ENCODE measurements around the gene KRTAP1-5. TPM values are rescaled to one million over a fixed set of nuclear protein-coding genes. Genes with fewer than 3 reads are reported as not detected.

The KRTAP1-5 gene
- total RNA-seq, 2 experiments from 2014 or later = not detected

- no TSS peak for BruUV-seq (replicated peaks)
- H3K4me2 ChIP-seq (ENCODE audit: low read length) = no peak within 1 kb of the TSS
- intact Hi-C loops (cut with micrococcal nuclease; ENCODE audit: unreplicated experiment) = no loop called here
- no peaks in the 10 kb centered on the region for H3K36me3 ChIP-seq (ENCODE audit: insufficient read depth, low read length)
- no peaks in the 10 kb centered on the region for H3K9me3 ChIP-seq (ENCODE audit: low read length)
- TF ChIP-seq CTCF (conservative IDR thresholded peaks at IDR 0.05; ENCODE audit: low read length) = no peak
- no peak for TF ChIP-seq EZH2phosphoT487 (IDR thresholded peaks at IDR 0.05; ENCODE audit: borderline replicate concordance, low read depth, low read length)
- no peaks in the 10 kb centered on the region for H3K79me2 ChIP-seq (ENCODE audit: insufficient read depth, low read depth, low read length)
- no peaks in the 10 kb centered on the region for H3K4me1 ChIP-seq (ENCODE audit: insufficient read depth, low read length, poor library complexity, severe bottlenecking)
- DNase-seq (ENCODE audit: low spot score) = no peak
- no peak within 1 kb of the TSS for H3K27ac ChIP-seq (ENCODE audit: low read depth, low read length, poor library complexity, severe bottlenecking)
- no peak within 1 kb of the TSS for H3K4me3 ChIP-seq (ENCODE audit: low read depth, low read length, poor library complexity, severe bottlenecking)
- no peaks in the 10 kb centered on the region for H4K20me1 ChIP-seq (ENCODE audit: insufficient read depth, low read length)
- POLR2A ChIA-PET = no interaction called here
- CTCF ChIA-PET (ENCODE audit: unreplicated experiment) = no interaction called here
- H3K9me2 ChIP-seq (ENCODE audit: insufficient read depth, low read length) = no peaks in the 10 kb centered on the region
- no peak within 1 kb of the TSS for H2AFZ ChIP-seq (ENCODE audit: low read length)
These were observed 33.2 kb downstream of the KRTAP1-5 start, which contains the start of gene KRTAP3-3 for GRCh38 chr17:40993839-40994238. Gene KRTAP3-3 (minus strand): TSS chr17:40994164. CDS start chr17:40994097, 67 bp downstream.

GRCh38 chr17:40993084-40993483, 33.9 kb downstream of the KRTAP1-5 start:
- Histone ChIP-seq H3K36me3 (ENCODE audit: insufficient read depth, low read length) (no peaks in the 10 kb centered on the region), H3K4me2 (ENCODE audit: low read length) (no peak overlapping the region), H3K79me2 (ENCODE audit: insufficient read depth, low read depth, low read length) (no peaks in the 10 kb centered on the region), H3K4me1 (ENCODE audit: insufficient read depth, low read length, poor library complexity, severe bottlenecking) (no peaks in the 10 kb centered on the region), H2AFZ (ENCODE audit: low read length) (no peak overlapping the region), H3K9me2 (ENCODE audit: insufficient read depth, low read length) (no peaks in the 10 kb centered on the region), H3K9me3 (ENCODE audit: low read length) (no peaks in the 10 kb centered on the region), H3K4me3 (ENCODE audit: low read depth, low read length, poor library complexity, severe bottlenecking) (no peak overlapping the region), H3K27ac (ENCODE audit: low read depth, low read length, poor library complexity, severe bottlenecking) (no peak overlapping the region), H4K20me1 (ENCODE audit: insufficient read depth, low read length) (no peaks in the 10 kb centered on the region)
- intact Hi-C loops (cut with micrococcal nuclease; ENCODE audit: unreplicated experiment) = no loop called here
- BruUV-seq (replicated peaks) = no TSS peak
- DNase-seq (ENCODE audit: low spot score) = no peak
- TF ChIP-seq EZH2phosphoT487 (IDR thresholded peaks at IDR 0.05; ENCODE audit: borderline replicate concordance, low read depth, low read length) (no peak), CTCF (conservative IDR thresholded peaks at IDR 0.05; ENCODE audit: low read length) (no peak)
- POLR2A ChIA-PET = no interaction called here
- CTCF ChIA-PET (ENCODE audit: unreplicated experiment) = no interaction called here

GRCh38 chr17:40992666-40993065, 34.3 kb downstream of the KRTAP1-5 start:
- H3K9me3 ChIP-seq (ENCODE audit: low read length) = no peaks in the 10 kb centered on the region
- no peak overlapping the region for H2AFZ ChIP-seq (ENCODE audit: low read length)
- no TSS peak for BruUV-seq (replicated peaks)
- ChIA-PET POLR2A (no interaction called here), CTCF (ENCODE audit: unreplicated experiment) (no interaction called here)
- no peaks in the 10 kb centered on the region for H4K20me1 ChIP-seq (ENCODE audit: insufficient read depth, low read length)
- H3K4me2 ChIP-seq (ENCODE audit: low read length) = no peak overlapping the region
- H3K79me2 ChIP-seq (ENCODE audit: insufficient read depth, low read depth, low read length) = no peaks in the 10 kb centered on the region
- no peak overlapping the region for H3K4me3 ChIP-seq (ENCODE audit: low read depth, low read length, poor library complexity, severe bottlenecking)
- TF ChIP-seq EZH2phosphoT487 (IDR thresholded peaks at IDR 0.05; ENCODE audit: borderline replicate concordance, low read depth, low read length) (no peak), CTCF (conservative IDR thresholded peaks at IDR 0.05; ENCODE audit: low read length) (no peak)
- no peaks in the 10 kb centered on the region for H3K36me3 ChIP-seq (ENCODE audit: insufficient read depth, low read length)
- no peak for DNase-seq (ENCODE audit: low spot score)
- H3K9me2 ChIP-seq (ENCODE audit: insufficient read depth, low read length) = no peaks in the 10 kb centered on the region
- intact Hi-C loops (cut with micrococcal nuclease; ENCODE audit: unreplicated experiment) = no loop called here
- H3K4me1 ChIP-seq (ENCODE audit: insufficient read depth, low read length, poor library complexity, severe bottlenecking) = no peaks in the 10 kb centered on the region
- no peak overlapping the region for H3K27ac ChIP-seq (ENCODE audit: low read depth, low read length, poor library complexity, severe bottlenecking)
